Cardiac muscle cell (in vitro differentiated cells and primary cell): ENCODE data around the gene SPATS2L. TPM values are rescaled to one million over a fixed set of nuclear protein-coding genes. Genes with fewer than 3 reads are reported as not detected.

Source experiments
- DNase-seq, 2 donors: peaks; one replicate each; pipeline versions ENCODE4 v3.0.0 to v3.0.0-alpha.2; 2010 to 2017; ENCODE audit warnings: low read depth in 1 of 2, low spot score in 1 of 2
- H3K27ac ChIP-seq: fragments of 200-600 bp; sonication (generic); 2 replicates; pipeline ENCODE4 v1.5.1; 2016
- H3K27me3 ChIP-seq: fragments of 200-600 bp; sonication (generic); 2 replicates; pipeline ENCODE4 v1.6.0; 2016; ENCODE audit warnings: control low read depth
- H3K36me3 ChIP-seq: fragments of 200-600 bp; sonication (generic); 2 replicates; pipeline ENCODE4 v1.5.1; 2016; ENCODE audit warnings: control low read depth
- H3K4me1 ChIP-seq: fragments of 200-600 bp; sonication (generic); 2 replicates; pipeline ENCODE4 v1.8.1; 2017; ENCODE audit warnings: low read depth, mild to moderate bottlenecking, mixed run types
- H3K4me3 ChIP-seq: fragments of 200-600 bp; sonication (generic); 2 replicates; pipeline ENCODE4 v1.5.1; 2016; ENCODE audit warnings: mild to moderate bottlenecking
- H3K9me3 ChIP-seq: fragments of 200-600 bp; sonication (generic); 2 replicates; pipeline ENCODE4 v1.5.1; 2017; ENCODE audit warnings: low read depth, mild to moderate bottlenecking, control low read depth
- CTCF ChIP-seq: IDR thresholded peaks from 2 replicates; pipeline ENCODE4 v1.5.1; 2012; ENCODE audit warnings: low read depth, mild to moderate bottlenecking, low read length
- polyA plus RNA-seq: library from polyadenylated mRNA; unstranded; fragments of >200 nt; fragmentation: Nextera tagmentation; extraction: Ambion mirVana; gene quantifications from 2 replicates; pipeline ENCODE4 v1.2.1, GENCODE V29; 2016
- total RNA-seq: library from RNA; depleted of rRNA; stranded (reverse); fragments of >200 nt; gene quantifications from 2 replicates; pipeline ENCODE4 v1.2.3, GENCODE V29; 2016

Gene SPATS2L
- total and polyA plus RNA-seq, 2 experiments from 2014 or later = 20.0 to 37.4 TPM

- Histone ChIP-seq H3K4me1 (peaks cover 8% of the 10 kb centered on the region), H3K9me3 (no peaks in the 10 kb centered on the region), H3K27ac (peak overlapping the region; percentile 6), H3K27me3 (no peaks in the 10 kb centered on the region), H3K4me3 (no peak overlapping the region), H3K36me3 (no peaks in the 10 kb centered on the region)
- no peak for DNase-seq
- no peak for TF ChIP-seq CTCF
Observed at GRCh38 chr2:200330351-200331060, 24.0 kb downstream of the SPATS2L start.

DNA sequence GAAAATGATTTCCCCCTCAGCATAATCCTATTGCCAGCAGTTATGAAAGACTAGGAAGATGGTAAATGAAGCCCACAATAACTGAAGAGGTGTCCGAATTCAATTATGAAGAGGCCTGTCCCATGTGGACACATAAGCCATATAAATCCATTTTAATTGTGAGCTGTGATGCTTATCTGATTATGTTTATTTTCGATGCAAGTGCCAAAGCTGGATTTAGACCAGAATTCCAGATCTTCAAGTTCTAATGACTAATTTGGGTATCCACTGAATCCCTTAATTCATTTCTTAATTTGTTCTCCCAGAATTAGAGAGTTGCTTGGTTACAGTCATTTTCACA lies 24.5 kb downstream of the SPATS2L start:
- no peak overlapping the region for H3K4me3 ChIP-seq
- no peaks in the 10 kb centered on the region for H3K9me3 ChIP-seq
- no peak for TF ChIP-seq CTCF
- no peak for DNase-seq
- H3K36me3 ChIP-seq = no peaks in the 10 kb centered on the region
- H3K27me3 ChIP-seq = no peaks in the 10 kb centered on the region
- H3K27ac ChIP-seq = peak overlapping the region; percentile 6
- H3K4me1 ChIP-seq = peaks cover 8% of the 10 kb centered on the region

DNA sequence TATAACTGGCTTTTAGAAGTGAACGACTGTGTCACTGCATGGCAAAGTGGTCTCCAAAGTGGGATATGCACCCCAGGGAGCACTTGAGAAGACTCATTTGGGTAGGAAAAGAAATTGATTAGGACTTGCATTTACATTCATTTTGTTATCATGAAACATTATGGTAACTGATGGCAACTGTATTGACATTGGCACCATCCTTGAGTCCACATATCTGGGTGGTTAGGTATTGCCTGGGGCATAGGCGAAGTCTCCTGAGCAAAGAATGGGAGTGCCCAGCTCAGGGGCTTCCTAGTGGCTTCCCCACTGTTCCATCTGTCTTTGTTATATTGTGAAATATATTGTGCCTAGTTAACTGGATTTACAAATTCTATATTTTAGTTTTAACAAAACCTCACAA lies 29.2 kb downstream of the SPATS2L start:
- no peaks in the 10 kb centered on the region for H3K9me3 ChIP-seq
- H3K4me3 ChIP-seq = no peak overlapping the region
- H3K27ac ChIP-seq = no peak overlapping the region
- no peak for TF ChIP-seq CTCF
- H3K27me3 ChIP-seq = no peaks in the 10 kb centered on the region
- no peaks in the 10 kb centered on the region for H3K36me3 ChIP-seq
- H3K4me1 ChIP-seq = peaks cover 4% of the 10 kb centered on the region
- DNase-seq = no peak

- no peaks in the 10 kb centered on the region for H3K27me3 ChIP-seq
- DNase-seq = peak in 1 of 2 donors; percentile 47
- TF ChIP-seq CTCF = no peak
- H3K36me3 ChIP-seq = no peaks in the 10 kb centered on the region
- H3K9me3 ChIP-seq = no peaks in the 10 kb centered on the region
- no peak overlapping the region for H3K4me3 ChIP-seq
- no peak overlapping the region for H3K27ac ChIP-seq
- no peaks in the 10 kb centered on the region for H3K4me1 ChIP-seq
Observed at GRCh38 chr2:200336980-200337615, 30.6 kb downstream of the SPATS2L start.

DNA sequence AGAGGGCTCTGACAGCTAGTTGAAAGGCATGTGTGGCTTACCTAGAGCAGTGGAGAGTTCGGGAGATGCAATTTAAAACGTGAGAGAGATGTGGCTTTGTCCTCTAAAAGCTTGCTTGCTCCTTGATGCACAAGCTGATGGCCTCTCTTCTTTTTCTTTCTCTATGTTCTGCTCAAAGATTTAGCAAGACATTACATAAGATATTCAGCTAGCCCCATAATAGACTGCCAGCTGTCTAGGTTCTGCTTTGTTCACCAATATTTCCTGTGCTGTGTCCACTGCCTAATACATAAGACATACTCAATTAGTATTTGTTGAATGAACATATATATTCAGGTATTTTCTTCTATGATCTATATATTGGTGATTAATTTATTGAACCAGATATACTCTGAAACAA lies 31.1 kb downstream of the SPATS2L start:
- Histone ChIP-seq H3K27ac (no peak overlapping the region), H3K4me1 (no peaks in the 10 kb centered on the region), H3K36me3 (no peaks in the 10 kb centered on the region)

More for the DNA sequence above, 31.1 kb downstream of the SPATS2L start:
- no peaks in the 10 kb centered on the region for H3K27me3 ChIP-seq
- no peak overlapping the region for H3K4me3 ChIP-seq
- no peak for TF ChIP-seq CTCF
- no peak for DNase-seq
- no peaks in the 10 kb centered on the region for H3K9me3 ChIP-seq
